Stimulated activated naive B cell treated with anti-CD40 and anti-IgM and Interleukin-4, amounts not matched to agents 10 μg/mL and 1 μg/mL and 100 μg/mL, for 72 hours (primary cell): ENCODE results near the gene MAP6.
A peak's percentile ranks its signal among the peaks of the same experiment; 100 is the strongest.

Experiments used
- ATAC-seq, 2 donors: fragments of 150-1000 bp; cut with Tn5 transposase; replicated peaks; 2 replicates each; pipeline ENCODE4 v1.10.0; 2021; ENCODE audit warnings: moderate library complexity in 1 of 2
- DNase-seq: peaks from one replicate; pipeline ENCODE4 v3.0.0; 2021
- H3K27ac Mint-ChIP-seq: one replicate; pipeline ENCODE4 v1.8.0; 2022; ENCODE audit warnings: mild to moderate bottlenecking, mixed read lengths
- H3K27me3 Mint-ChIP-seq, 2 donors: one replicate each; pipeline ENCODE4 v1.8.0; 2022; ENCODE audit warnings: mixed read lengths in 2 of 2
- H3K36me3 Mint-ChIP-seq, 2 donors: one replicate each; pipeline ENCODE4 v1.8.0; 2022; ENCODE audit warnings: mixed read lengths in 2 of 2, mild to moderate bottlenecking in 1 of 2
- H3K4me1 Mint-ChIP-seq, 2 donors: one replicate each; pipeline ENCODE4 v1.8.0; 2022; ENCODE audit warnings: mixed read lengths in 2 of 2, mild to moderate bottlenecking in 1 of 2
- H3K4me3 Mint-ChIP-seq, 2 donors: one replicate each; pipeline ENCODE4 v1.8.0; 2022; ENCODE audit warnings: mild to moderate bottlenecking in 2 of 2, mixed read lengths in 2 of 2, moderate library complexity in 1 of 2
- H3K9me3 Mint-ChIP-seq, 2 donors: one replicate each; pipeline ENCODE4 v1.8.0; 2022; ENCODE audit warnings: mixed read lengths in 2 of 2, mild to moderate bottlenecking in 1 of 2

Gene MAP6

DNA sequence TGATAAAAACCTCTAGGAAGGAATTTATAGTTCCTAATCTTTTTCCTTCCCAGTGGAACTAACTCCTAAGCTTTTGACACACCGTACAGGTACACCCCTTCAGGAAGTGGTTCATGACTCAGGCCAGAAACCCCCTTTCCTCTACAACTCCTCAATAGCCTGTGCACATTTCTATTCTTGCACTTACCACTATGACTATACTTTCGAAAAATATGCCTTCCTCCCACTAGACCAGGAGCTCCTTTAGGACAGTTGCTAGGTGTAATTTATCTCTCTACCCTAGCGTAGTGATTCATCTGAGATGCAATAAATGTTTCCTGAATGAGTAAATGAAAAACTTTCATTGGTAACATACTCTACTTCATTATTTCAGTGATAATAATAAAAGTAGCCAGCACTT lies 14.5 kb downstream of the MAP6 start:
- peak; percentile 53 to 83 for ATAC-seq
- Mint-ChIP-seq H3K4me3 (no peak overlapping the region), H3K4me1 (peaks cover 6 to 8% of the 10 kb centered on the region in 2 donors), H3K27ac (no peak overlapping the region), H3K36me3 (no peaks in the 10 kb centered on the region), H3K9me3 (no peaks in the 10 kb centered on the region), H3K27me3 (peaks cover 24 to 25% of the 10 kb centered on the region in 2 donors)
- no peak for DNase-seq

DNA sequence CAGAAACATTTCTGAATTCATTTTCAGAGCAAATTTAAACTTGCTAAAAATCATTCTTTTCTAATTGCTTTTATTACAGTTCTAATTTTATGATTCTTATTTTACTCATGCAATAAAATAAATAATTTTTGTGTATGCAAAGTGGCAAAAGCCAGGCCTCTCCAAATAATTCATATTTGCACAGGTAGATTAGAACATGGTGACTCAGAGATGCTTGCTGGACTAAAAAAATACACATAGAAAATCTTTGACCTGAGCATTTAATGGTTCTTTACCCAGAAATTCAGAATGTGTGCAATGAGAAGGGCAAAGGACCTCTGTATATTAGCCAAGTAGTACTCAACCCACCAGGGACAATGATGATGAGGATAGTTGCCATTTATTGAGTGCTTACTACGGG lies 15.3 kb downstream of the MAP6 start:
- H3K4me1 Mint-ChIP-seq, result peaks cover 6 to 8% of the 10 kb centered on the region in 2 donors
- no peak for ATAC-seq
- peaks cover 17 to 21% of the 10 kb centered on the region in 2 donors for H3K27me3 Mint-ChIP-seq
- H3K36me3 Mint-ChIP-seq, result no peaks in the 10 kb centered on the region
- DNase-seq, result no peak
- no peak overlapping the region for H3K27ac Mint-ChIP-seq
- no peaks in the 10 kb centered on the region for H3K9me3 Mint-ChIP-seq
- H3K4me3 Mint-ChIP-seq, result no peak overlapping the region

GRCh38 chr11:75652936-75653335 lies 15.9 kb downstream of the MAP6 start:
- Mint-ChIP-seq H3K27me3 (peaks cover 15 to 17% of the 10 kb centered on the region in 2 donors), H3K27ac (no peak overlapping the region), H3K36me3 (no peaks in the 10 kb centered on the region), H3K9me3 (no peaks in the 10 kb centered on the region), H3K4me3 (no peak overlapping the region), H3K4me1 (peaks cover 6 to 8% of the 10 kb centered on the region in 2 donors)
- DNase-seq (no peak), ATAC-seq (no peak)

- Mint-ChIP-seq H3K36me3 (no peaks in the 10 kb centered on the region), H3K4me3 (no peak overlapping the region), H3K9me3 (no peaks in the 10 kb centered on the region), H3K27me3 (peaks cover 8 to 10% of the 10 kb centered on the region in 2 donors), H3K4me1 (peaks cover 6 to 8% of the 10 kb centered on the region in 2 donors), H3K27ac (no peak overlapping the region)
- DNase-seq (no peak), ATAC-seq (no peak)
Observed at GRCh38 chr11:75651218-75651617, 17.6 kb downstream of the MAP6 start.

GRCh38 chr11:75650167-75650723 lies 18.6 kb downstream of the MAP6 start:
- H3K9me3 Mint-ChIP-seq, result no peaks in the 10 kb centered on the region
- no peak for ATAC-seq

DNA sequence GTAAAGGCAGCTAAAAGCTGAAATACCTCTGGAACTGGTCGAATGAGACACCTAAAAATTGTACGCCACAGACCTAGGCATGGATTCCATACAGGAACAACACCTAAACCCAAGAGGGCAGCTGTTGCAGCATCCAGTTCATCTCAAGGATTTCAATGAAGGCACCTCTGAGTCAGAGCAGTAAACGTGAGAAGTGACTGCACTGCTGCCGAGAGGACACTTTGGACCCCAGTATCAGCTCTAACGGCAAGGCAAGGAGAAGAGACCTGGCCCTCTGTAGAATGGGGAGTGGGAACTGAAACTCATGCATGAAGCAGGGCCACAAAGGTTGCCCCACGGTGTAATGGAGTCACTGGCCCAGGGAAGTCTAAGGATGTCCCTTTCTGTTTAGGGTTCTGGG lies 23.9 kb downstream of the MAP6 start:
- H3K27ac Mint-ChIP-seq, result no peak overlapping the region
- H3K9me3 Mint-ChIP-seq, result no peaks in the 10 kb centered on the region
- H3K36me3 Mint-ChIP-seq, result no peaks in the 10 kb centered on the region
- H3K27me3 Mint-ChIP-seq, result peaks cover 3 to 18% of the 10 kb centered on the region in 2 donors
- peaks cover 3 to 6% of the 10 kb centered on the region in 2 donors for H3K4me1 Mint-ChIP-seq
- DNase-seq, result no peak
- H3K4me3 Mint-ChIP-seq, result no peak overlapping the region
- no peak for ATAC-seq

More at GRCh38 chr11:75650167-75650723, 18.6 kb downstream of the MAP6 start:
- H3K4me1 Mint-ChIP-seq, result peaks cover 6 to 8% of the 10 kb centered on the region in 2 donors
- no peaks in the 10 kb centered on the region for H3K36me3 Mint-ChIP-seq
- no peak overlapping the region for H3K27ac Mint-ChIP-seq
- H3K27me3 Mint-ChIP-seq, result peaks cover 11 to 18% of the 10 kb centered on the region in 2 donors
- H3K4me3 Mint-ChIP-seq, result no peak overlapping the region
- DNase-seq, result no peak

- H3K27me3 Mint-ChIP-seq, result peaks cover 3 to 18% of the 10 kb centered on the region in 2 donors
- H3K36me3 Mint-ChIP-seq, result no peaks in the 10 kb centered on the region
- DNase-seq (no peak), ATAC-seq (no peak)
- H3K9me3 Mint-ChIP-seq, result no peaks in the 10 kb centered on the region
- no peak overlapping the region for H3K27ac Mint-ChIP-seq
- no peak overlapping the region for H3K4me3 Mint-ChIP-seq
- peaks cover 7 to 11% of the 10 kb centered on the region in 2 donors for H3K4me1 Mint-ChIP-seq
Observed at GRCh38 chr11:75644370-75644769, 24.5 kb downstream of the MAP6 start.

GRCh38 chr11:75642402-75643113 lies 26.3 kb downstream of the MAP6 start:
- H3K4me3 Mint-ChIP-seq, result no peak overlapping the region
- peaks cover 3 to 10% of the 10 kb centered on the region in 2 donors for H3K27me3 Mint-ChIP-seq
- ATAC-seq, result no peak
- no peaks in the 10 kb centered on the region for H3K36me3 Mint-ChIP-seq
- DNase-seq, result no peak
- no peak overlapping the region for H3K27ac Mint-ChIP-seq
- no peaks in the 10 kb centered on the region for H3K9me3 Mint-ChIP-seq
- H3K4me1 Mint-ChIP-seq, result peaks cover 7 to 13% of the 10 kb centered on the region in 2 donors

GRCh38 chr11:75639762-75640181 lies 29.1 kb downstream of the MAP6 start:
- DNase-seq (peak; percentile 66), ATAC-seq (peak; percentile 99)
- H3K9me3 Mint-ChIP-seq, result no peaks in the 10 kb centered on the region
- no peak overlapping the region for H3K27ac Mint-ChIP-seq
- no peaks in the 10 kb centered on the region for H3K36me3 Mint-ChIP-seq
- peak overlapping the region in 1 of 2 donors; percentile 8 for H3K4me3 Mint-ChIP-seq
- peaks cover 0 to 11% of the 10 kb centered on the region in 2 donors for H3K27me3 Mint-ChIP-seq
- H3K4me1 Mint-ChIP-seq, result peaks cover 7 to 13% of the 10 kb centered on the region in 2 donors

DNA sequence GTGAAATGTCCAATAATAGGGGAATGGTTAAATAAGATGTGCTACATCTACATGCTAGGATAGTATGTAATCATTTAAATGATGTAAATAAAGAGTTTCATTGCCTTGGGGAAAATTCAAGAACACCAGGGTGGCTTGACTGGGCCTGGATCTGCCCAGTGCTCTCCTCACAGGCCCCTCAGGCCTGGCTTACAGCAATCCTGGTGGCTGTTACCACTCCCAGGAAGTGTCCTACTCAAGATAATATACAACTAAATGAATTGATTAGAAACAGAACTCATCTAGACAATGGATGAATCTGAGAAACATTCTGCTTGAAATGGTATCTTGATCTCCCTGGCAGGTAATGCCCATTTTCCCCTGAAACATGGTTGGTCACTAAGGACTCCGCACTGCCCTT lies 30.8 kb downstream of the MAP6 start:
- Mint-ChIP-seq H3K4me1 (peaks cover 7 to 13% of the 10 kb centered on the region in 2 donors), H3K27me3 (peaks cover 12 to 19% of the 10 kb centered on the region in 2 donors), H3K36me3 (no peaks in the 10 kb centered on the region), H3K4me3 (no peak overlapping the region), H3K27ac (no peak overlapping the region), H3K9me3 (no peaks in the 10 kb centered on the region)
- DNase-seq (no peak), ATAC-seq (no peak)

DNA sequence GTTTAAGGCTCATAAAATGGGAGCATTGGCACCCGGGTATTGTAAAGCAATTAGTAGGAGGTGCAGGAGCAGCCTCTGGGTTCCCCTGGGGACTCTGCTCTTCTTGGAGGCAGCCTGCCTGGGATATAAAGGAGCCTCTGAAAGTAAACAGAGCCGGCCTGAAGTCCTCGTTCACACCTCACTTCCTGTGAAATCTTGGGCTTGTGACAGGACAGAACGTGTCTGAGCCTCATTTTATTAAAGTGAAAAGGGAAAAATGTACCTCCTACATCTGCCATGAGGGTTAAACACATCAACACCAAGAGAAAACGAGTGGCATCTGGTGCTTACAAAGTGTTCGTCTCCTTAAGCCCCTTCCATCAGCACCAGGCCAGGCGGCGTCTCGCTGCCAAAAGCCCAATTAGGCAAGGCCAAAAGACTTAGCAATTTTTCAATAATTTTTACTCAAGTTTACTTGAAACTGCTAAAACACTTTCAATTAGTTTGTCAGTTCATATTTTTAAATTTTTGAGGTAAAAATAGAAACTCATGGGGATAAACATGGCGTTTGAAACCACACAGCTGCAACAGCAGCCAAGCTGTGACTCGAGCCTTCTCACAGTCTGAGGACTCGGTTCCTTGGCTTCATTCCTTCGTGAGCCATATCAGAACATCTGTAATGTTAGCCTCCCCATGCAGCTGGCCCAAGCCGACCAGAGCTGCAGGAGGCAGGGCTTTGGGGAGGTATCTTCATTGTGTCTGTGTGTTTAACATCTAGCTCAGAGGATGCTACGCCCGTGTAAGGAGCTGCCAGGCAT lies 33.6 kb downstream of the MAP6 start:
- Mint-ChIP-seq H3K36me3 (no peaks in the 10 kb centered on the region), H3K4me3 (no peak overlapping the region), H3K9me3 (no peaks in the 10 kb centered on the region), H3K4me1 (peaks cover 7 to 11% of the 10 kb centered on the region in 2 donors), H3K27ac (no peak overlapping the region), H3K27me3 (peaks cover 27 to 34% of the 10 kb centered on the region in 2 donors)
- DNase-seq, result no peak
- no peak for ATAC-seq

- no peak overlapping the region for H3K4me3 Mint-ChIP-seq
- DNase-seq (no peak), ATAC-seq (no peak)
- no peaks in the 10 kb centered on the region for H3K4me1 Mint-ChIP-seq
- no peaks in the 10 kb centered on the region for H3K9me3 Mint-ChIP-seq
- H3K27me3 Mint-ChIP-seq, result peaks cover 27 to 38% of the 10 kb centered on the region in 2 donors
- H3K36me3 Mint-ChIP-seq, result no peaks in the 10 kb centered on the region
- no peak overlapping the region for H3K27ac Mint-ChIP-seq
Observed at GRCh38 chr11:75633409-75634066, 35.3 kb downstream of the MAP6 start.

- peaks cover 30 to 40% of the 10 kb centered on the region in 2 donors for H3K27me3 Mint-ChIP-seq
- no peaks in the 10 kb centered on the region for H3K4me1 Mint-ChIP-seq
- H3K4me3 Mint-ChIP-seq, result no peak overlapping the region
- H3K9me3 Mint-ChIP-seq, result no peaks in the 10 kb centered on the region
- no peak for DNase-seq
- ATAC-seq, result no peak
- no peaks in the 10 kb centered on the region for H3K36me3 Mint-ChIP-seq
- no peak overlapping the region for H3K27ac Mint-ChIP-seq
Observed at GRCh38 chr11:75632962-75633361, 35.9 kb downstream of the MAP6 start.

- Mint-ChIP-seq H3K36me3 (no peaks in the 10 kb centered on the region), H3K4me1 (no peaks in the 10 kb centered on the region), H3K4me3 (no peak overlapping the region), H3K27me3 (peaks cover 34 to 43% of the 10 kb centered on the region in 2 donors), H3K27ac (no peak overlapping the region), H3K9me3 (no peaks in the 10 kb centered on the region)
- no peak for DNase-seq
- no peak for ATAC-seq
Observed at GRCh38 chr11:75632450-75632849, 36.4 kb downstream of the MAP6 start.
